HepG2 (cell line): Measurements from ENCODE around the gene OR2B2. TPM values are rescaled to one million over a fixed set of nuclear protein-coding genes. Genes with fewer than 3 reads are reported as not detected.
A peak's percentile ranks its signal among the peaks of the same experiment; 100 is the strongest.

ENCODE experiments used
- CEBPB ChIP-seq: IDR thresholded peaks from 2 replicates; pipeline ENCODE4 v1.6.1; 2011; ENCODE audit warnings: low read depth, low read length, improper control_type of control experiment, borderline replicate concordance
- DR1 ChIP-seq: sonication (generic); formaldehyde crosslinking; IDR thresholded peaks from 2 replicates; pipeline ENCODE4 v1.8.0; 2021; ENCODE audit warnings: mild to moderate bottlenecking, missing genetic modification reagents, inconsistent platforms
- PRDM4 ChIP-seq: sonication (generic); formaldehyde crosslinking; IDR thresholded peaks from 2 replicates; pipeline ENCODE4 v1.9.0; 2021; ENCODE audit warnings: missing genetic modification reagents, borderline replicate concordance
- SIN3A ChIP-seq: IDR thresholded peaks from 2 replicates; pipeline ENCODE4 v1.6.1; 2011; ENCODE audit warnings: low read depth, mild to moderate bottlenecking, control low read depth, low read length, borderline replicate concordance
- SNAPC2 ChIP-seq: sonication (generic); formaldehyde crosslinking; IDR thresholded peaks from 2 replicates; pipeline ENCODE4 v1.8.1; 2022; ENCODE audit warnings: mild to moderate bottlenecking, missing genetic modification reagents
- TEF ChIP-seq: sonication (generic); formaldehyde crosslinking; IDR thresholded peaks from 2 replicates; pipeline ENCODE4 v1.5.0; 2020; ENCODE audit warnings: missing genetic modification reagents
- ZBTB4 ChIP-seq: sonication (generic); formaldehyde crosslinking; IDR thresholded peaks from 2 replicates; pipeline ENCODE4 v1.4.0; 2020; ENCODE audit warnings: missing genetic modification reagents, mild to moderate bottlenecking, borderline replicate concordance
- ZHX2 ChIP-seq, 2 experiments: sonication (generic) in 1 of 2; formaldehyde crosslinking in 1 of 2; IDR thresholded peaks; 2 replicates each; pipeline versions ENCODE4 v1.6.1 to v1.9.0; 2014 to 2022; ENCODE audit warnings: antibody characterized with exemption in 1 of 2, borderline replicate concordance in 1 of 2, inconsistent platforms in 1 of 2, low read depth in 1 of 2, missing genetic modification reagents in 1 of 2
- ZNF513 ChIP-seq: sonication (generic); formaldehyde crosslinking; conservative IDR thresholded peaks from 2 replicates; pipeline ENCODE4 v1.5.0; 2020; ENCODE audit warnings: missing genetic modification reagents
- ZNF740 ChIP-seq: sonication (generic); formaldehyde crosslinking; IDR thresholded peaks from 2 replicates; pipeline ENCODE4 v1.4.0; 2020; ENCODE audit warnings: missing genetic modification reagents
- ZSCAN29 ChIP-seq: sonication (generic); formaldehyde crosslinking; conservative IDR thresholded peaks from 2 replicates; pipeline ENCODE4 v1.4.0; 2020; ENCODE audit warnings: mild to moderate bottlenecking, missing genetic modification reagents
- polyA plus RNA-seq, 8 experiments: library from polyadenylated mRNA; depleted of rRNA in 3 of 8; stranded (reverse) in 7 of 8; unstranded in 1 of 8; fragments of >200 nt; fragmentation: Illumina TruSeq in 4 of 8; extraction: Trizol in 4 of 8; gene quantifications; 2 replicates each; pipeline versions ENCODE4 v1.2.1 to v1.2.3, GENCODE V29; 2011 to 2016; ENCODE audit warnings: low read depth in 4 of 8, missing spikeins in 1 of 8, mixed read lengths in 1 of 8; ENCODE audit not compliant: insufficient read depth in 1 of 8
- total RNA-seq, 5 experiments: library from RNA; depleted of rRNA; stranded (reverse); fragments of >200 nt; fragmentation: Illumina TruSeq; extraction: Trizol; gene quantifications; 2 replicates each; pipeline ENCODE4 v1.2.3, GENCODE V29; 2016; ENCODE audit warnings: low read depth in 1 of 5

OR2B2 gene
- total and polyA plus RNA-seq, 2 of the 13 experiments (the other 11 are each of a cell fraction or from before 2014, with no cell fraction given), result not detected

- TF ChIP-seq PRDM4, result no peak
- no peak for TF ChIP-seq ZBTB4 (CRISPR knock-in tag)
- TF ChIP-seq SNAPC2, result no peak
- no peak for TF ChIP-seq ZHX2 (IDR thresholded peaks at IDR 0.05; ENCODE audit: low read depth)
- TF ChIP-seq ZHX2 (CRISPR knock-in tag; IDR thresholded peaks at IDR 0.05; ENCODE audit: borderline replicate concordance), result 0 out of 2 replicates have a peak, but pooled peaks have one; percentile 8
- no peak for TF ChIP-seq ZNF513 (CRISPR knock-in tag)
- TF ChIP-seq DR1, result peak; percentile 19; the same call in 1 of the 2 replicates
- TF ChIP-seq ZNF740, result no peak
- TF ChIP-seq SIN3A, result peak; percentile 97
- TF ChIP-seq TEF (CRISPR knock-in tag), result 0 out of 2 replicates have a peak, but pooled peaks have one; percentile 18
- no peak for TF ChIP-seq CEBPB
- no peak for TF ChIP-seq ZSCAN29 (CRISPR knock-in tag)
Measured at GRCh38 chr6:27893836-27894807, 18.1 kb downstream of the OR2B2 start (continued).
